ENCODE measurements around the gene CDH13. TPM values are rescaled to one million over a fixed set of nuclear protein-coding genes. Genes with fewer than 3 reads are reported as not detected.
A peak's percentile ranks its signal among the peaks of the same experiment; 100 is the strongest.

The CDH13 gene
- total RNA-seq, 2 donors from 2014 or later: 4.1 to 7.1 TPM

DNA sequence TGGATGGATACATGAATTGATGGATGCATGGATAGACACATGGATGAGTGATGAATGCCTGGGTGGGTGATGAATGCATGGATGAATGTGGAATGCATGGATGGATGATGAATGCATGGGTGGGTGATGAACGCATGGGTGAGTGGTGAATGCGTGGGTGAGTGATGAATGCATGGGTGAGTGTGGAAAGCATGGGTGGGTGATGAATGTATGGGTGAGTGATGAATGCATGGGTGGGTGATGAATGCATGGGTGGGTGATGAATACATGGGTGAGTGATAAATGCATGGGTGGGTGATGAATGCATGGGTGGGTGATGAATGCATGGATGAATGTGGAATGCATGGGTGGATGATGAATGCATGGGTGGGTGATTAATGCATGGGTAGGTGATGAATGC, 1097.1 kb downstream of the CDH13 start:
- ATAC-seq (no peak), DNase-seq (no peak)
- intact Hi-C loops (cut with DNase I, micrococcal nuclease): no loop called here

DNA sequence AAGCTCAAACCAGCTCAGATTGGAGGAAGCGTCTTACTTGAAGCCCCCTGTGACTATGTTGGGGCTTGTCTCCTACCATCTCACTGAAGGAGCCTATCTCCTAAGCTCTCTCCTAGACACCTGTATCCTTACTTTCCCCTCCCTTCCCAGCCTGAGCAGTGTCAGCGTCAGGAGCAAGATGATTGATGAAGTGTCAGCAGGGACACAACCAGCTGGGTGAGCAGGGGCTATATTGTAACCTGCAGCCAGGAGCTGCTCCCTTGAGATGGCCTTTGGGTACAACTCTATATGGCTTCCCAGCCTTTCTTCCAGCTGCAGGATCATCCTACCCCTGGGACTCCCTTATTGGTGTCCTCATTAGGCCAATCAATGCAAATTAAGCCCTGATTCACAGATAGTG, 1097.8 kb downstream of the CDH13 start:
- no peak for DNase-seq
- intact Hi-C loops (cut with DNase I, micrococcal nuclease): no loop called here
- ATAC-seq: no peak

DNA sequence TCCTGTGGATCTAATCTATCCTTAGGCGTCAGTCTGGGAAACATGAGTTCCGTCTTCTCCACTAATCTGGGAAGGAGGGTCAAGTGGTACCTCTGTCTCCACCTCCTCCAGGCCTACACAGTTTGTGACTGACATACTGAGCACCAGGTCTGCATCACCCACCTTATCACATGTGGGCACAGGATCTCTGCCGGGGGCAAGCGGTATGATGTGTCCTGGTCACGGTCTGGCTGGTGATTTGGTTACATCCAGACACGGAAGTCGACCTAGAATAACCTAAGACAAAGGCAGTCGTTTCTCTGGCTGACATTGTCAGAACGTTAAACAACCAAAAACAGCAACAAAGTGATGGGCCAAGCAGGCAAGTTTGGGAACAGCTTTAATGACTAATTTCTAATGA, 1098.5 kb downstream of the CDH13 start:
- DNase-seq (no peak), ATAC-seq (no peak)
- intact Hi-C loops (cut with DNase I, micrococcal nuclease): no loop called here

DNA sequence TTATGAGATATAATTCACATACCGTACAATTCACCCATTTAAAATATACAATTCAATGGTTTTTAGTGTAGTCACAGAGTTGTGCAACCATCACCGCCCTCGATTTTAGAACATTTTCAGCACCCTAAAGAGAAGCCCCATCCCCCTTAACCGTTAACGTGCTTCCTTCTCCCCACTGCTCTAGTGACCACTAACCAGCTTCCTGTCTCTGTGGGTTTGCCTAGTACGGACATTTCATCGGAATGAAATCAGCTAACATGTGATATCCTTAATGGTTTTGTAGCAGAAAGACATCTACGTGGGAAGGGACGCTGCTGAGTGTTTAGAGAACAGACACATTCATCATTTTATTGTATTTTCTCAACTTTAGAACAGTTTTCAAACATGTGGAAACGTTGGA, 1100.2 kb downstream of the CDH13 start:
- intact Hi-C loops (cut with DNase I, micrococcal nuclease): no loop called here
- no peak for DNase-seq
- ATAC-seq: no peak

DNA sequence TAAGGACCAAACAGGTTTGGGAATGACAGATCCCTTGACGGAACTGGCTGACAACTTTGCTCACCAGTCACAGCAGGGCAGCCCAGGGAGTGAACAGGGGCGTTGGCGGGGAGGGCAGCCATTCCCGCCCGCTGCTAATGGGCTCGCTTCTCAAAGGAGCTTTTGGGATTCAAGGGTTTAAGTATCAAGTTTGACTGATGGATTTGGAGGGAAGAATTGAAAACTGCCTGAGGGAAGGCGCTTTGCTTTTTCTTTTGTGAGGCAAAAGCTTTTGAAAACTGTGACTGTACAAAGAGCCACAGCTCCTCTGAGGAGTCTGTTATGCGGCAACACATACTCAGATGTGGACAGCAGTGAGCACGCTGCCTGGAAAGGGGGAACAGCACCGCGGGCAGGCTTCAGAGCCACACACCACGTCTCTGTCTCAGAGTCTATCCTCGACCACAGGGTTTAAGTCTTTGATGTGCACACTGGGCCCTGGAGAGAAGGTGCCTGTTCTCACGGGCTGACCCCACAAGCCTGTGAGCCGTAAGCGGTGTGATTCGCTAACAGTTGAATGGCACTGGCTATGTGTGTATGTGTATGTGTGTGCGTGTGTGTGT, 1101.1 kb downstream of the CDH13 start:
- ATAC-seq (no peak), DNase-seq (no peak)
- intact Hi-C loops (cut with DNase I, micrococcal nuclease): no loop called here

DNA sequence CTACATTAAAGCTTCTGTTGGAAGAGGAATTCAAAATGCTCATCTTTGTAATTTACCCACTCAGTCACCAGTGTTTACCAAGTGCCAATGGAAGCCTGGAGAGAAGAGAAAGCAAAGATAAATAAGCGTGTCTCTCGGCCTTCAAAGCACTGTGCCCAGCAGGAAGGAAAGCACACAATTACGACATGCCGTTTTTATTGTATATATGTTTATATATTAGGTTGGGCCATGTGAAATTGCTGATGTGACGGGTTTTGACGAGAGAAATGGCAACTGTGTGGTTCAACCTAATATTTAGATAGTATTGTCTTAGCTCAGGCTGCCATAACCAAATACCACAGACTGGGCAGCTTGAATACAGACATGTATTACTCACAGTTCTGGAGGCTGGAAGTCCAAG, 1101.7 kb downstream of the CDH13 start:
- peak; percentile 27 for ATAC-seq
- no peak for DNase-seq
- intact Hi-C loops (cut with DNase I, micrococcal nuclease): no loop called here

DNA sequence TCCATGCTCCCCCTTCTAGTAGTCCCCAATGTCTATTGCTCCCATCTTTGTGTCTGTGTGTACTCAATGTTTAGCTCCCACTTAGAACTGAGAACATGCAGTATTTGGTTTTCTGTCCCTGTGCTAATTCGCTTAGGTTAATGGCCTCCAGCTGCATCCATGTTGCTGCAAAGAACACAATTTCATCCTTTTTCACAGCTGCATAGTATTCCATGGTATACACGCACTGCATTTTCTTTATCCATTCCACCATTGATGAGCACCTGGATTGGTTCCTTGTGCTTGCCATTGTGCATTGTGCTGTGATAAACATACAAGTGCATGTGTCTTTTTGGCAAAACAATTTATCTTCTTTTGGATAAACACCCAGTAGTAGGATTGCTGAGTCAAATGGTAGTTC, 1104.0 kb downstream of the CDH13 start:
- ATAC-seq (no peak), DNase-seq (no peak)
- intact Hi-C loops (cut with DNase I, micrococcal nuclease): no loop called here

DNA sequence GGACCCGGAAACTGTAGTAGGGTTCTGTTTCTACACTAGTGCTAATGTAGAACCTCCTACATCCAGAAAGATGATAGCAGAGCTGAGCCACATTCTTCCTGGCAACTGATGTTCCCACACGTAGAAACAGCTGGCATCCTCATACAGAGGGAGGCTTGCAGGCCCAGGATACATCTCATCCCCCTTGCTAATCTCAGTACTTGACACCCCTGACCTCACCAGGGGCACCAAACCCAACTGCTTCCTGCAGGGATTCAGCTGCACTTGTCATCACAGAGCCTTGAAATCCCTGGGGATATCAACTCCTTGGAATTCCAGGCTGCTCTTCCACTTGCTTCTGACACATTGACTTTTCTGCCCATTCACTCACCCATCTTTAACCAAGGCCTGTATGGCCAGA, 1105.8 kb downstream of the CDH13 start:
- ATAC-seq (no peak), DNase-seq (no peak)
- intact Hi-C loops (cut with DNase I, micrococcal nuclease): no loop called here

DNA sequence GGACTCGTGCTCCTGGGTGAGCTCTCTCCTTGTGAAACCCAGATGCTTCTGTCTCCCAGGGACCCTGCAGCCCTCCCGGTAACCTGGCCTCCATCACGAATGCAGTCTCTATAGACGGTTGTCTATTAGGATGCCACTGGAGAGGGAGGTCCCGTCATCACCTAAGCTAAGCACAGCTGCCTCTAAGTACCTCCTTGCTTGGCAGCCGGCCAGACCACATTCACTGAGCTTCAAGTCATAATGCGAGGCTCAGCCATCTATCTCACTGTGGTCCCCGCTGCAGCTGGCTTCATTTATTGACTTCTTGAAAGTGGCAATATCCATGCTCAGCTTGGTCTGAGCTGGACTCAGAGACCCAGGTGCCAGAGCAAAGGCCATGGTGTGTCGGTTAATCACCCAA, 1106.5 kb downstream of the CDH13 start:
- ATAC-seq (no peak), DNase-seq (no peak)
- intact Hi-C loops (cut with DNase I, micrococcal nuclease): no loop called here

DNA sequence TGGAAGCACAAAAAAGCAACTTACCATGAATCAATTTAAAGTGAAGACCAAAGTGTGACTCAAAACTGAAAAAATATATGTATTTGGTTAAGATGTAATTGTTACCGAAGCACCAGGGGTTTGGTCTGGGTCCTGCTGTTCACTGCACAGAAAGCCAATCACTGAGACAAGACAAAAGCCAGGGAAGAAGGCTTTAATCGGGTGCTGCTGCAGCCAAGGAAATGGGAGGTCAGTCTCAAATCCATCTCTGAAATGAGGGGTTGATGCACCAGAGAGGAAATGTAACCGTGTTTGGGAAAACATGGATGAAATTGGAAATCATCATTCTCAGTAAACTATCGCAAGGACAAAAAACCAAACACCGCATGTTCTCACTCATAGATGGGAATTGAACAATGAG, 1107.4 kb downstream of the CDH13 start:
- intact Hi-C loops (cut with DNase I, micrococcal nuclease): no loop called here
- no peak for DNase-seq
- no peak for ATAC-seq

DNA sequence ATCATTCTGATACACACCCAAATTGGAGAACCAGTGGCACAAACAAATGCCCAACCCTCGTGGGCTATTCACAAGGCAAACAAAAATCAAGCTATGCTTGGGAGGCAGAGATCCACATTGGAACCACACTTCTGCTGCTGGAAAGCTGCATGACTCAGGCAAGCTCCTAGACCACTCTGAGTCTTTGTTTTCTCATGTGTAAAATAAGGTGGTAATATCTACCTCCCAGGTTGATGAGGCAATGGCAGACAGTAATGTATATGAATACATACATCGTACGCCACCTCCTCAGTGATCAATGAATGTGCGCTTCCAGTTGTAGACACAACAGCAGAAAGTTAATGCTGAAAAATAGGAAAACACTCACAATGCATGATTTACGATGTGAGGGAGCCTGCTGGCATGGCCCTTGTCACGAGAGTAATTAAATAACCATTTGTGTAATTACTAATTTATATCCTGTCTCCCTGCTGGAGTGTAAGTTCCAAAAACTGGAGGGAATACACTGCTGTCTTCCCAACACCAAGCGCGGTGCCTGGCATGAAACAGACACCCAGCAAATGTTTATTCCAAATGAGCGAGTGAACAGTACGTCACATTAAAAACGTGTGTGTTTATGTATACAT, 1111.1 kb downstream of the CDH13 start:
- ATAC-seq: no peak
- DNase-seq: no peak
- intact Hi-C loops (cut with DNase I, micrococcal nuclease): no loop called here

DNA sequence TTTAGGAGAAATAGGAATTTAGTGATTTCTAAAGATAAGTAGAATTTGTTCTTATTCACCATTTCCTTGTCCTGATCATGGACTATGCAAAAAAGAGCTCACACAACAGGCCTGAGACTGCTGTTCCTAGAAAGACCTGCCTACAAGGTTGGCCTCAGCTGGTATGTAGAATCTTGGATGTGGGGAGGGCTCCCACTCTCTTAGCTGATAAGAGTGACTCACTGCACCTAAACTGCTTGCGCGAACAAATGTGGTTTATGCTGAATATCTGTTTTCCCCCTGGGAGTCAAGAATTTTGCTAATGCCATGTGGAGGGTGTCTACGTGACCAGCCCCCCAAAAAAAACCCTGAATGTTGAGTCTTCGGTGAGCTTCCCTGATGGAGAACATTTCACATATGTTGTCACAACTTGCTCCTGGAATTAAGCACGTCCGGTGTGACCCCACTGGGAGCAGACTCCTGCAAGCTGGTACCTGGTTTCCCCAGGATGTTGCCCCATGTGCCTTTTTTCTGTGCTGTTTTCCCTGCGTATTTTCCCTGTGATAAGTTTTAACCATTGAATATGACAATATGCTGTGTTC, 1112.2 kb downstream of the CDH13 start:
- intact Hi-C loops (cut with DNase I, micrococcal nuclease): no loop called here
- DNase-seq (no peak), ATAC-seq (no peak)

DNA sequence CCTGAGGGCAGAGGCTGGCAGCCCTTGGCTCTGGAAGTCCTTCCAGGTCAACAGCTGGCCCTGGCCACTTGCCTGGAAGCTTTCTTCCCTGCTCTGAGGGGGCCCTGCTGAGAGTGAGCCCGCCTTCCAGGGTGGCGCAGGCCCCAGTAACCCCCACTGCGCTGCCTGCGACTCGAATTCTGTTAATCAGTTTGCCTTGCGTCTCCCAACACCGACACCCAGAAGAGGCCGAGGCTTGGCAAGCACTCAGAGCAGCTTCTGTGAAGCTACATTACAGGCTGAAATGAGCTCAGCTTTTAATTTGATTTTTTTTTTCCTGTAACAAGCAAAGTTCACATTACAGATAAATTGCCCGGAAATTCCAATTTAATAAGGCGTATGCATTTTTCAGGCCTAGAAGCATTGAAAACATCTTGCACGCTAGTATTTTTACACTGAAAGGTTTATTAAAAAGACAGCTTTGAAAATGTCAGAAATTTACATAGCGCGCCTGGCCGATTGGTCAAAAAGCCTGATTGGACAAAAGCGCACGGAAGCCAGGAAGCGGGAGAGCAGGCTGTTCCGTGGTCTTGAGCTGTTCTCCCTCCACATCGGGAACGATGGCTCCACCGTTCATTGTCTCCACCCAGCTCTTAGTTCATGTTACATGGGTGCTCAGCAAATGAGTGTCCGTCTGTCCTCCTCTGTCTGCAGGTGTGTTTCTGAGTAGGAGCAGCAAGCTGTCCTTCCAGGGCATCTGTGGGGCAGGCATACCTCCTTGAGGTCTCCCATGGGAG, 1115.5 kb downstream of the CDH13 start:
- DNase-seq (no peak), ATAC-seq (no peak)
- intact Hi-C loops (cut with DNase I, micrococcal nuclease): no loop called here

DNA sequence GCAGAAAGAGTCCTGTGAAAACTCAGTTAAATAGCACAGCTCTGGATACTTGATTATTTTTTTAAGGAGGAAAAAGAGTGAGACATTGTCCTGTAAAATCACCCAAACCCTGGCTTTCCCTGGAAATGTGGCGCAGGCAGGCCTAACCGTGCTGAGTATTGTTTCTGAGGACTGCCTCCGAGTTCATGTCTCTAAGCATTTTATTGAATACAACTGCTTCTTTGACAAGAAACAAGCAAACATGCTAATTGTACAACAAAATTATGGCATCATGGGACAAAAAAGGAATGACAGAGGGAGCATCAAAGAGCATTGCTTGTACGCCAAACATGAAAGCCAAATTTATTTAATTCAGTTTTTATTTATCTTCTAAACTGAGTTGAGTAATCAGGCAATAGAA, 1116.5 kb downstream of the CDH13 start:
- DNase-seq (no peak), ATAC-seq (no peak)

DNA sequence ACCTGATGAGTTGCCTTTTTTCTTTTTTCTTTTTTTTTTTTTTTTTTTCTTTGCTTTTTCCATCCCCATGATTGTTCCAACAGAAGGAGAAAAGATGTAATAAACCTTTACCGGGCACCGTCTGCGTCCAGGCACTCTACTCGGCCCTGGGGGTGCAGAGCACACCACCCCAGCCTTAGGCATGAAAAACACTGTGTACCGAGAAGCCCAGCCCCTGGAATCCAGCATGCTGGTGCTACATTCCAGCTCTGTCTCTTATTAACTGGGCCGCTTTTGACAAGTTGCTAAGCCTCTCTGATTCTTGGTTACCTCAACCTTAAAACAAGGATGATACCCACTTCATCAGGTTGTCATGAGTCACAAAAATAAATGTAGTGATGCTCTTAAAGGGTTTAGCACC, 1117.0 kb downstream of the CDH13 start:
- no peak for ATAC-seq
- intact Hi-C loops (cut with DNase I, micrococcal nuclease): no loop called here
- no peak for DNase-seq

More for the DNA sequence above, 1116.5 kb downstream of the CDH13 start:
- intact Hi-C loops (cut with DNase I, micrococcal nuclease): no loop called here

DNA sequence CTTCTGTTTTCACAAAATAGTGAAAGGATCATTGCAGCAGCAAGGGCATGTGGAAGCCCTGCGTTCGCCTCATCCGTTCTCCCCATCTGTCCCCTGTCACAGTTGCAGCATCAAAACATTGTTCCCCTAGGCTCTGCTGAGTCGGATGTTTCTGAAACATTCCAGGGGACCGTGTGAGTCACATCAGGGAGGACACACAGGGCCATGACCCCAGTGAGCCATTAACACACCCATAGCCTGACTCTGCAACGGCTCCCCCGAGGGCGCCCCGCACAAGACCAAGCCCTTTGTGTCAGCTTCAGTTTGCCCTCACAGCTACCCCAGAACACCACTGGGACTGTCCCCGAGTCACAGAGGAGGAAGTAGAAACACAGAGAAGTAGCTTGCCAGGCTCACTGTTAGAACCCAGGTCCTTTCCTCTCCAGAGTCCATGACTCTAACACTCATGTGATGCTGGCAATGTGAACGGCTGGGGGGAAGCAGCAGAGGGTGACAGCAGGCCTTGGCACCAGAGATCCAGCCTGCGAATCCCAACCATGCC, 1117.7 kb downstream of the CDH13 start:
- ATAC-seq: no peak
- DNase-seq: peak; percentile 4 to 47

DNA sequence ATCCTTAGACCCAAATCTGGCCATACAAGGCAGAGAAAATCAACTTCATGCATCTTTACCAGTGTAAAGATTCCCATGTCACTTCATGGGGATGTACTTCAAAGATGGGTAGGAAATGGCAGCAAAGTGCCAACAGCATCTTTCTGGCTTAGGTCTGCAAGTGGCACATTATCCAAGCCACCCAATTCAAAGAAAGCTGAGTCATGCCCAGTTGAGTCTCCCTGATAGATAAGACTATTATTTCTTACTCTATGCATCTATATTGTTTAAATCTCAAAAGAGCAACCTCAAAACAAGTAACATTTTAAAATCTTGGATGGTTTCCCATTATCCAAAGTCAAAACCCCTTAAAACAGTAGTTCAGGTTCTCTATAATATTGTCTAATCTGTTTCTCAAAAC, 1119.8 kb downstream of the CDH13 start:
- ATAC-seq (no peak), DNase-seq (no peak)
- intact Hi-C loops (cut with DNase I, micrococcal nuclease): no loop called here

More for the DNA sequence above, 1117.7 kb downstream of the CDH13 start:
- intact Hi-C loops (cut with DNase I, micrococcal nuclease): no loop called here

DNA sequence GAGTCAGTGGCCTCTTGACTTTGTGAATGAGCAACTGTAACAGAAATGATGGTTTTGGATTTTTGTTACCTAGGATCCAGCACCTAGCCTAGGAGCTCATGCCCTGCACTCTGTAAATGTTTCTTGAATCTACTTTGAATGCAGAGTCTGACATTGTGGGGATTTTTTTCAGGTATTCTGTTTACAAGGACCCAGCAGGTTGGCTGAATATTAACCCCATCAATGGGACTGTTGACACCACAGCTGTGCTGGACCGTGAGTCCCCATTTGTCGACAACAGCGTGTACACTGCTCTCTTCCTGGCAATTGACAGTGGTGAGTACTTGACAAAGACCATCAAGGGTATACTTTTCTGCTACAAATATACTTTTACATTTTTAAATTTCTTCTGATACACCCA, 1121.2 kb downstream of the CDH13 start:
- intact Hi-C loops (cut with DNase I, micrococcal nuclease): no loop called here
- ATAC-seq: no peak

DNA sequence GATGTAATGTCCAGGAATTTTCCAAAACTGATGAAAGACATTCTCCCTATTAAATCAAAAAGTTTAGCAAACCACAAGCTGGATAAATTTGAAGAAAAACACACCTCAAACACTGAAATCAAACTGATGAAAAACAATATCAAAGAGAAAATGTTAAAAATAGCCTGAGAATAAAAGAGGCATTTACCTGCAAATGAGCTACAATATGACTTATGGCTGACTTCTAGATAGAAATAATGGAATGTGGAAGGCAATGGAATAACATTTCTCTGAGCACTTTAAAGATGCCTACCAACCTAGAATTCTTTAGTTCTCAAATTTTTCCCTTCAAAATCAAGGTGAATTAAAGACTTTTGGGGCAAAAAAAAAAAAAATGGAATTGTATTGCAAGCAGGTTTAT, 1128.6 kb downstream of the CDH13 start:
- DNase-seq (no peak), ATAC-seq (no peak)
- intact Hi-C loops (cut with DNase I, micrococcal nuclease): no loop called here

More for the DNA sequence above, 1121.2 kb downstream of the CDH13 start:
- DNase-seq: no peak
